Activated T-helper 1 cell treated with anti-CD3 and anti-CD28 coated beads, Interleukin-2, amount 50 U/mL, for 16 hours (primary cell): ENCODE data around the gene BAIAP2.
"Not testable (repeated sequence)": the region's sequence is repeated elsewhere in the genome, so short reads cannot be mapped to it uniquely, and the experiment has no call there.

Experiments used
- DNase-seq, 2 donors: peaks; one replicate each; pipeline ENCODE4 v3.0.0-alpha.2; 2020; ENCODE audit warnings: low read depth in 1 of 2, low spot score in 1 of 2

The BAIAP2 gene

GRCh38 chr17:81021531-81022343 is 13.2 kb upstream of the BAIAP2 start:
- no peak for DNase-seq

- DNase-seq: no peak
Observed at GRCh38 chr17:81022344-81022676, 12.6 kb upstream of the BAIAP2 start.

- DNase-seq: no peak
Observed at GRCh38 chr17:81025065-81025740, 9.7 kb upstream of the BAIAP2 start.

- DNase-seq: no peak
Observed at GRCh38 chr17:81025741-81026129, 9.2 kb upstream of the BAIAP2 start.

- DNase-seq: no peak
Observed at GRCh38 chr17:81026266-81027036, 8.5 kb upstream of the BAIAP2 start.

GRCh38 chr17:81027038-81027437 is 7.9 kb upstream of the BAIAP2 start:
- no peak for DNase-seq

GRCh38 chr17:81027591-81028505 is 7.1 kb upstream of the BAIAP2 start:
- no peak for DNase-seq

GRCh38 chr17:81028506-81028858 is 6.5 kb upstream of the BAIAP2 start:
- no peak for DNase-seq

- DNase-seq: no peak
Observed at GRCh38 chr17:81029859-81030258, 5.1 kb upstream of the BAIAP2 start.

GRCh38 chr17:81030312-81030711 is 4.6 kb upstream of the BAIAP2 start:
- DNase-seq: not testable (repeated sequence)

- DNase-seq: no peak
Observed at GRCh38 chr17:81030741-81031565, 4.0 kb upstream of the BAIAP2 start.

GRCh38 chr17:81031566-81032550 is 3.1 kb upstream of the BAIAP2 start:
- no peak for DNase-seq

GRCh38 chr17:81032641-81033480 is 2.1 kb upstream of the BAIAP2 start:
- no peak for DNase-seq

GRCh38 chr17:81033535-81034167 is 1.3 kb upstream of the BAIAP2 start:
- DNase-seq: no peak

- no peak for DNase-seq
Observed at GRCh38 chr17:81034168-81034777, 678 bp upstream of the BAIAP2 start.

GRCh38 chr17:81035521-81036196 is 708 bp downstream of the BAIAP2 start:
- DNase-seq: no peak
